NT2/D1 (cell line): Measurements from ENCODE around the gene LGALS9.

ENCODE experiments used
- SUZ12 ChIP-seq: IDR thresholded peaks from 2 replicates; pipeline ENCODE4 v1.6.1; 2011; ENCODE audit not compliant: insufficient read length, insufficient read depth; ENCODE audit errors: extremely low read depth
- YY1 ChIP-seq: IDR thresholded peaks from 2 replicates; pipeline ENCODE4 v1.6.1; 2011; ENCODE audit not compliant: insufficient read length, insufficient read depth
- ZNF274 ChIP-seq: IDR thresholded peaks from 2 replicates; pipeline ENCODE4 v1.6.1; 2011; ENCODE audit warnings: mild to moderate bottlenecking, low read depth, low read length

DNA sequence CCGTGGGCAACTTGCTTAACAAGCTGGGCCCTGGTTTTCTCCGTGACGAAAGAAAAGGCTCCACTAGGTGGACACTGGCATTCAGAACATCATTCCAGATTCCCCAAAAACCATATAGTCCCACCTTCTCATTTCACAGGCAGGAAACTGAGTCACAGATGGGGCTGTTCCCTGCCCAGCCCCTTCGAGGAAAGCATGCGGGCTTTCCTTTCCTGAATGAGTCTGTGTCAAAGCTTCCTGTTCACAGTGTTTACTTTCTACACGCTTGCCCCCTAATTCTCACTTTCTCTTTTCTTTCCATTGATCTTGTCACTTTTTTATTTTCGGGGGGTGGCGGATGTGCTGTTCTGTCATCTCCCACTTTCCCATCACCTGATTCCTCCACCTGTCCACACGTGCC, 10.3 kb upstream of the LGALS9 start:
- TF ChIP-seq SUZ12 (no peak), ZNF274 (no peak), YY1 (no peak)
